ENCODE data around the gene TOR2A.
"Not testable (repeated sequence)": the region's sequence is repeated elsewhere in the genome, so short reads cannot be mapped to it uniquely, and the experiment has no call there.

The TOR2A gene

DNA sequence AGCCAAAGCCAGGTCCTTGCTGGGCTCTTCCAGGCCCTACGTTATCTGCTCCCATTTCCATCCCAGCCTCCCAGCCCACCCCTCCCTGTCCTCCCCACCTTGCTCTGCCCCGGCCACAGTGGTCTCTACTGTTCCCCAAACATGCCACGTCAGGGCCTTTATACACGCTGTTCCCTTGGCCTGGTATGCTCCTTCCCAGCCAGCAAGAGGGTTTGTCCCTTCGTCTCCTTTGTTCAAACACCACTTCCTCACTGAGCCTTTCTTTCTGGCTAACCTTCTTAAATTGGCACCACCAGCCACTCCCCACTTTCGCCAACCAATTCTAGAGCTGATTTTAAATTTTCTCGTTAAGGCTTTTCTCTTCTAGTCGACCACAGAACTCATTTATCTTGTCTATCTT lies 33.6 kb upstream of the TOR2A start:
- no peak for DNase-seq

DNA sequence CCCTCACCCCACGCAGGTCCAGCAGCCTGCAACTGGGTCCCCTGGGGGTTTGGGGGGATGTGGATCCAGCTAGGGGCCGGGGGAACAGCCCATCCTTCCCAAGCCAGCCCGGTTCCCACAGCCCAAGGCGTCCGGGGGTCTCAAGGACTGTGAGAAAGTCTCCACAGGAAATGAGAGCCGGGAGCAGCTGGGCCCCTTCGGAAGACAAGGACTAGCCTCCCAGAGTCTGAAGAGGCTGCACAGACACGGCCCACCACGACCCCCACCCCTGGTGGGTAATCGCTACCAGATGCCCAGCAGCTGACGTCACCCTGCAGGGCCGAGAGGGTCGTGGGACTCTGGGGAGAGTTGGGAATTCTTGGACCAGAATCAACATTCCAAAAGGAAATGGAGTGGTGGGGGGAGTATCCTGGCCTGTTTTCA lies 32.8 kb upstream of the TOR2A start:
- no peak for DNase-seq

DNA sequence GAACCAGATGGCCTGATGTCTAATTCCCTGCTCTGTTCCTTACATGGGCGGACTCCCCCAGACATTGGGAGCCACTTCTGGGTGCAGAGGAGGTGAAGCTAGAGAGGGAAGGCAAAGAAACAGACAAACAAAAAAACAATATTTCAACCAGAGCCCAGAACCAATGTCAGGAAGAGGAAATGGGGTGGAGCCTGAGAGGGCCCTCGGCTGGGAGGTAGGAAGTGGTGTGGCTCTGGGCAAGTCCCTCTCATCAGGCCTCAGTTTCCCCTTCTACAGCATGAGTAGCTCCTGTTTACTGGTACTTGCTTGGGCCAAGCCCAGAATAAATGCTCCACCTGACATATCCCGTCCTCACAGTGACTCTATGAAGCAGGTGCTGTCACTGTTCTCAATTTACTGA lies 32.3 kb upstream of the TOR2A start:
- no peak for DNase-seq

- DNase-seq, result no peak
These were observed 30.3 kb upstream of the TOR2A start for GRCh38 chr9:127765418-127765817.

DNA sequence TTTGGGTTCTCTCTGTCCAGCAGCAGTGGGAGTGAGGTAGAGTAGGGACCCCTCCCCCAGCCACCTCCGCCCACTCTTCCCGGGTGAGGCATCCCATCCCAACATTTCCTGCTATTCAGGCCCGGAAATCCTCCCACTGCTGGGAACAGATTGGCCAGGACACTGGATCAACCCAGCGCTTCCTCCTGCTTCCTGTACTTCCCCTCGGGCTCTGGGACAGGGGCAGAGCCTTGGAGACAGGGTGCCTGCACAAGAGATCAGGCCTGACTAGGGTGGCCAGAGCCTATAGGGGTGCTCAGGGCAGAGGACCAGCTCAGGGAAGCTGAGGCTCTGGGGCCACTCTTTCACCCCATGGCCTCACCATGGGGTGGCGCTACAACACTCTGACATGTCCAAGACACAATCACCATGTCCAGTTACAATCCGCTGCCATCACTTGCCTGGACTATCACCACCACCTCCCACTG lies 28.9 kb upstream of the TOR2A start:
- no peak for DNase-seq

DNA sequence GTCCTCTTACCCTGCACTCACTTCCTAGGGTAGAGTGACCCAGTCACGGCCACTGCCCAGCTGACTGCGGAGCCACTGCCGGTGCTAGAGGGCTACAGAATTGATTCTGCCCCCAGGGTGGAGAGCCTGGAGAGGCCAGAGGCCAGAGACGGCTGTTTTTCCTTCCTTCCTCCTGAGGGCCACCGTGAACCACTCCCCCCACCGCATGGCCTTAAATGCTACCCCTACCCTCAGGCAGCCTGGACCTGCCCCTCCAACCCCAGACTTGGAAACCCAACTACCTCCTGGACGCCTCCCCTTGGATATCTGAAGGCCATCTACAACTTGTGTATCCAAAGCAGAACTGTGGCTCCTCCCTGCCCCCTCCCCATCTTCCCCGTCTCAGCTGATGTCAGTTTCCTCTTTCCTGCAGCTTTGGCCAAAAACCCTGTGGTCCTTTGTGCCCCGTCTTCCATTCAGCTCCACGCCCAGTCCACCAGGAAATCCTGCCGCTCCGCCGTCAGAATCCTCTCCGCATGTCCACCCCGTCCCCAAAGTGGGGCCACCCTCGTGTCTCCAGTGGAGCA lies 27.1 kb upstream of the TOR2A start:
- no peak for DNase-seq

GRCh38 chr9:127761491-127761956 lies 26.4 kb upstream of the TOR2A start:
- no peak for DNase-seq

GRCh38 chr9:127761061-127761460 lies 26.0 kb upstream of the TOR2A start:
- DNase-seq, result no peak

GRCh38 chr9:127758843-127759242 lies 23.7 kb upstream of the TOR2A start:
- DNase-seq, result no peak

GRCh38 chr9:127756776-127757175 lies 21.7 kb upstream of the TOR2A start:
- DNase-seq, result not testable (repeated sequence)

GRCh38 chr9:127756233-127756632 lies 21.1 kb upstream of the TOR2A start:
- no peak for DNase-seq

GRCh38 chr9:127755061-127756060 lies 20.3 kb upstream of the TOR2A start:
- no peak for DNase-seq

DNA sequence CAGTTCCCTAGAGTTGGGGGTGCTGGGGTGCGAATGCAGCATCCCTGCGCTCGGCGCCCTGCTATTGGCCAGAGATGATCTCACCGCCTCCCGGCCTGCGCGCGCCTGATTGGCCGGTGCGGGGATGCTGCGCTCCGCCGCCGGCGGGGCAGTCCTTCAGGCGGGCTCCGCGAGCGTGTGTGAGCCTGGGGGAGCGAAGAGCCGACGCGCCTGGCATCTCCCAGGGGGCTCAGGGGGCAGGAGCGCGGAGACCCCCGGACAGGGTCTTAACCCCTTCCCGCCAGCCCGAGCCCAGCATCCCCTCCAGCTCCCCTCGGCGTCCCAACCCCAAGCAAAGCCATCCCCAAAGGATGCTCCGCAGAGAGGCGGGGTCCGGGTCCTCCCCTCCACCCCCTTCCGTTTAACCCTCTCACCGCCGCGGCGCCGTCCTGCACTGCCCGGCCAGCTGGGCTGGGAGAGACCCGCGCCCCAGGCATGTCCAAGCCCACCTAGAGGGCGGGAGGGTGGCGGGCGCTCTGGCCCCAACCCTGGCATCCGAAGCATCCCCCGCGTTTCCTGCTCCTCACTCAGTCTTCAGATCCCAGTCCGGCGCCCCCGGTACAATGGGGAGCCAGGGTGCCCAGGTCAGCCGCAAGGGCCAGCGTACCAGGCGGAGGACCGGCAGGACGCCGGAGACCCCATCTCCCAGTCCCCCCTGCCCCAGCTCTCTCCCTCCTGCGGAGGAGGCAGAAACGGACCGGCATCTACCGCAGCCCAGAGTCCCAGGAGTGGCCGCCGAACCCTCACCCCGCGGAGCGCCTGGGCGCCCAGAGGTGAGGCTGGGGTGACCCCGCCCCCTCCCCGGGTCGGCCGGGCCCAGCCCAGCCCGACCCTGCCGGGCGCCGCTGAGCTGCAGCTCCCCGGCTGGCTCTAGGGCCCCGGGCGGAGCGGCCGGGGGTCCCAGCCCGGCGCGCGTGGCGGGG lies 19.3 kb upstream of the TOR2A start:
- no peak for DNase-seq

DNA sequence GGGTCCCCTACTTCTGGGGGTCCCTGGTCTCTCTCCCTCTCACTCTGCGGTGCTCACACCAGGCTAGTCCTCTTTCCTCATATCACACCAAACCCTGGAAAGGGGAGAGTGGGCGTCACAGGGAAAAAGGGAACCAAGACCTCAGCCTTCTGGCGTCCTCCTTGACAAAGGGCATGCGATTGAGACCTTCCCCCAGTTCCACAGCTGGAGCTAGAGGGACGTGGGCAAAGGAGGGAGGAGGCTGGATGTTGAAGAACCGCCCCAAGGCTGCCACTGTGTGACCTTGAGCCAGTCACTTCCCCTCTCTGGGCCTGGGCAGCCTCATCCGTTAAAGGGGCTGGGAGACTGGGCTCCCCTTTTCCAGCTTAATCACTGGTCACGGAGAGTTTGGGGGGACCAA lies 18.5 kb upstream of the TOR2A start:
- DNase-seq, result no peak

DNA sequence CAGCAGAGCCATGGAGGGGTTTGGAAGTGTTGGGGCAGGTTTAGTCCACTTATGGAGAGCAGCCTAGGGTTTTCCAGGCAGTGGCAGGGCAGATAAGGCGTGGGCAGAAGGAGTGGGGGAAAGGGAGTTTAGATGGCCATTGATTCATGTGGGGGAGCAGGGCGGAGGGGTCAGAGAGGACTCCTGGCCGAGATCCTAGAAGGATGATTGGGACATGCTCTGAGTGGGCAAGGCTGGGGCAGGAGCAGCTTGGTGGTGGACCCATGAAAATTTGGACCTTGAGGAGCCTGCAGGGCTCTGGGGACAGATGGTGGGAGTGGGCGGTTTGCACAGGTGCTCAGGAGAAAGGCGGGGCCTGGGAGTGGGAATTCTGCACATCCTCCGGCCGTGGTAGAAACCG lies 18.1 kb upstream of the TOR2A start:
- no peak for DNase-seq

GRCh38 chr9:127751269-127752054 lies 16.4 kb upstream of the TOR2A start:
- no peak for DNase-seq

GRCh38 chr9:127749090-127749787 lies 14.1 kb upstream of the TOR2A start:
- no peak for DNase-seq

GRCh38 chr9:127746959-127747569 lies 12.0 kb upstream of the TOR2A start:
- DNase-seq, result no peak

GRCh38 chr9:127744398-127745110 lies 9.5 kb upstream of the TOR2A start:
- DNase-seq, result no peak

- no peak for DNase-seq
These were observed 7.5 kb upstream of the TOR2A start for GRCh38 chr9:127742435-127743088.

Data from 8988T (cell line).